Measurements from ENCODE around the gene RPS19BP1. TPM values are rescaled to one million over a fixed set of nuclear protein-coding genes. Genes with fewer than 3 reads are reported as not detected.

Gene RPS19BP1
- total RNA-seq, 1 experiment from 2014 or later = 102 TPM

DNA sequence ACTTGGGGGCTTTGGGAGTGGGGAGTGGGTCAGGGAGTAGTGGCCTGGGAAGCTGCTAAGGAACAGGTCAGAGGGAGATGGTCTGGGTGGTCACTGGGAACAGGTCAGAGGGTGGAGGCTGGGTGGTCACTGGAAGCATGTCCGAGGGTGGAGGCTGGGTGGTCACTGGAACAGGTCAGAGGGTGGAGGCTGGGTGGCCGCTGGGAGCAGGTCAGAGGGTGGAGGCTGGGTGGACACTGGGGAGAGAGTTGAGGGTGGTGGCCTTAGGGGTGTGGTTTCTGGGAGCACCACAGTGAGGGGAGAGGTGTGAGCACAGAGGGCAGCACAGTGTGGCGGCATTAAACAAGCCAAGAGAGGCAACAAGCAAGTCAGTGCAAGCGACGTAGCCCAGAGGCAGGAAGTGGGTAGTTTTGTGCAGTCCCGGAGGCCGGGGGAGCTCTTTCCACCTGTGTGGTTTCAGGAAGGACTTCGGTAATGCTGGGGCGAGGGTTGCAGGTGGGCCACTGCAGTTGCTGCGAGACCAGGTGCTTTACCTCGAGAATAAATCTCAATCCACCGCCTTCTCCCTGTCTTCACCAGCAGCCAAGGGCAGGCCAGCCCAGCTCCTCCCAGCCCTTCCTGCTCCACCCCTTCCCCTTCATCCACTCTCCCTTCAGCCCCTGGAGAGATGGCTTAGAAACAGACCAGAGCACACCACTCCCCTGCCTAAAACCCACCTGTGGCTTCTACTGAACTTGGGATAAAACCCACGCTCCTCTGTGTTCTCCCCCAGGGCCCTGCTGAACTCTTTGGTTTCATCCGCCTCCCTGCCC is 34.8 kb upstream of the RPS19BP1 start (continued):
- TF ChIP-seq, protein P1, sequence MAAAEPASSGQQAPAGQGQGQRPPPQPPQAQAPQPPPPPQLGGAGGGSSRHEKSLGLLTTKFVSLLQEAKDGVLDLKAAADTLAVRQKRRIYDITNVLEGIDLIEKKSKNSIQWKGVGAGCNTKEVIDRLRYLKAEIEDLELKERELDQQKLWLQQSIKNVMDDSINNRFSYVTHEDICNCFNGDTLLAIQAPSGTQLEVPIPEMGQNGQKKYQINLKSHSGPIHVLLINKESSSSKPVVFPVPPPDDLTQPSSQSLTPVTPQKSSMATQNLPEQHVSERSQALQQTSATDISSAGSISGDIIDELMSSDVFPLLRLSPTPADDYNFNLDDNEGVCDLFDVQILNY (CRISPR knock-in tag; IDR thresholded peaks at IDR 0.05) = no peak
- TF ChIP-seq OVOL2 (CRISPR knock-in tag; IDR thresholded peaks at IDR 0.05; ENCODE audit: borderline replicate concordance) (no peak), ZNF121 (CRISPR knock-in tag; IDR thresholded peaks at IDR 0.05) (no peak), PRRX2 (CRISPR knock-in tag; IDR thresholded peaks at IDR 0.05) (no peak), ESRRA (CRISPR knock-in tag; IDR thresholded peaks at IDR 0.05; ENCODE audit: borderline replicate concordance) (no peak), TEAD4 (CRISPR knock-in tag; IDR thresholded peaks at IDR 0.05) (no peak)
- TF ChIP-seq, protein P2, sequence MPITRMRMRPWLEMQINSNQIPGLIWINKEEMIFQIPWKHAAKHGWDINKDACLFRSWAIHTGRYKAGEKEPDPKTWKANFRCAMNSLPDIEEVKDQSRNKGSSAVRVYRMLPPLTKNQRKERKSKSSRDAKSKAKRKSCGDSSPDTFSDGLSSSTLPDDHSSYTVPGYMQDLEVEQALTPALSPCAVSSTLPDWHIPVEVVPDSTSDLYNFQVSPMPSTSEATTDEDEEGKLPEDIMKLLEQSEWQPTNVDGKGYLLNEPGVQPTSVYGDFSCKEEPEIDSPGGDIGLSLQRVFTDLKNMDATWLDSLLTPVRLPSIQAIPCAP (CRISPR knock-in tag; IDR thresholded peaks at IDR 0.05) = no peak
- TF ChIP-seq, protein P3, sequence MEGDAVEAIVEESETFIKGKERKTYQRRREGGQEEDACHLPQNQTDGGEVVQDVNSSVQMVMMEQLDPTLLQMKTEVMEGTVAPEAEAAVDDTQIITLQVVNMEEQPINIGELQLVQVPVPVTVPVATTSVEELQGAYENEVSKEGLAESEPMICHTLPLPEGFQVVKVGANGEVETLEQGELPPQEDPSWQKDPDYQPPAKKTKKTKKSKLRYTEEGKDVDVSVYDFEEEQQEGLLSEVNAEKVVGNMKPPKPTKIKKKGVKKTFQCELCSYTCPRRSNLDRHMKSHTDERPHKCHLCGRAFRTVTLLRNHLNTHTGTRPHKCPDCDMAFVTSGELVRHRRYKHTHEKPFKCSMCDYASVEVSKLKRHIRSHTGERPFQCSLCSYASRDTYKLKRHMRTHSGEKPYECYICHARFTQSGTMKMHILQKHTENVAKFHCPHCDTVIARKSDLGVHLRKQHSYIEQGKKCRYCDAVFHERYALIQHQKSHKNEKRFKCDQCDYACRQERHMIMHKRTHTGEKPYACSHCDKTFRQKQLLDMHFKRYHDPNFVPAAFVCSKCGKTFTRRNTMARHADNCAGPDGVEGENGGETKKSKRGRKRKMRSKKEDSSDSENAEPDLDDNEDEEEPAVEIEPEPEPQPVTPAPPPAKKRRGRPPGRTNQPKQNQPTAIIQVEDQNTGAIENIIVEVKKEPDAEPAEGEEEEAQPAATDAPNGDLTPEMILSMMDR (IDR thresholded peaks at IDR 0.05) = no peak

DNA sequence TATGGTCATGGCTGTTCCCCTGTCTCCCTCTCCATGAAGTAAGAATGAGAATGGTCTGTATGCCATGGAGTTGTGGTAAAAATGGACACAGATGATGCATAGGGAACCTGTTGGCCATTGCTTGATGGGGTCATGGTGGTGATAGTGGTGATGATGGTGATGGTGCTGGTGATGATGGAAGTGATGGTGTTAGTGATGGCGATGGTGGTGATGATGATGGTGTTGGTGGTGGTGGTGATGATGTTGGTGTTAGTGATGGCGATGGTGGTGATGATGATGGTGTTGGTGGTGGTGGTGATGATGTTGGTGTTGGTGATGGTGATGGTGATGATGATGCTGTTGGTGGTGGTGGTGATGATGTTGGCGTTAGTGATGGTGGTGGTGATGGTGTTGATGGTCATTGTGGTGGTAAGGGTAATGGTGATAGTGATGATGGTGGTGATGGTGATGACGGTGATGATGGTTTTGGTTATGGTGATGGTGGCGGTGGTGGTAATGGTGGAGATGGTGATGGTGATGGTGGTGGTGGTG is 32.9 kb upstream of the RPS19BP1 start:
- Mint-ChIP-seq H3K4me3 (no peak overlapping the region), H3K4me1 (peaks cover 4% of the 10 kb centered on the region; the same call in 1 of the 2 replicates), H3K36me3 (no peaks in the 10 kb centered on the region), H3K27me3 (ENCODE audit: low read depth) (peaks cover 6% of the 10 kb centered on the region), H3K27ac (no peak overlapping the region), H3K9me3 (peaks cover 10% of the 10 kb centered on the region)
- CTCF ChIA-PET = no interaction called here
- ATAC-seq = no peak
- POLR2A ChIA-PET = no interaction called here
- DNase-seq (ENCODE audit: low spot score) = no peak
- no peak for TF ChIP-seq OVOL2 (CRISPR knock-in tag; IDR thresholded peaks at IDR 0.05; ENCODE audit: borderline replicate concordance)
- TF ChIP-seq, protein P4, sequence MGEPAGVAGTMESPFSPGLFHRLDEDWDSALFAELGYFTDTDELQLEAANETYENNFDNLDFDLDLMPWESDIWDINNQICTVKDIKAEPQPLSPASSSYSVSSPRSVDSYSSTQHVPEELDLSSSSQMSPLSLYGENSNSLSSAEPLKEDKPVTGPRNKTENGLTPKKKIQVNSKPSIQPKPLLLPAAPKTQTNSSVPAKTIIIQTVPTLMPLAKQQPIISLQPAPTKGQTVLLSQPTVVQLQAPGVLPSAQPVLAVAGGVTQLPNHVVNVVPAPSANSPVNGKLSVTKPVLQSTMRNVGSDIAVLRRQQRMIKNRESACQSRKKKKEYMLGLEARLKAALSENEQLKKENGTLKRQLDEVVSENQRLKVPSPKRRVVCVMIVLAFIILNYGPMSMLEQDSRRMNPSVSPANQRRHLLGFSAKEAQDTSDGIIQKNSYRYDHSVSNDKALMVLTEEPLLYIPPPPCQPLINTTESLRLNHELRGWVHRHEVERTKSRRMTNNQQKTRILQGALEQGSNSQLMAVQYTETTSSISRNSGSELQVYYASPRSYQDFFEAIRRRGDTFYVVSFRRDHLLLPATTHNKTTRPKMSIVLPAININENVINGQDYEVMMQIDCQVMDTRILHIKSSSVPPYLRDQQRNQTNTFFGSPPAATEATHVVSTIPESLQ (CRISPR knock-in tag; IDR thresholded peaks at IDR 0.05) = no peak
- TF ChIP-seq, protein P5, sequence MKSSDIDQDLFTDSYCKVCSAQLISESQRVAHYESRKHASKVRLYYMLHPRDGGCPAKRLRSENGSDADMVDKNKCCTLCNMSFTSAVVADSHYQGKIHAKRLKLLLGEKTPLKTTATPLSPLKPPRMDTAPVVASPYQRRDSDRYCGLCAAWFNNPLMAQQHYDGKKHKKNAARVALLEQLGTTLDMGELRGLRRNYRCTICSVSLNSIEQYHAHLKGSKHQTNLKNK (CRISPR knock-in tag; IDR thresholded peaks at IDR 0.05) = no peak
- no peak for TF ChIP-seq ATF1 (CRISPR knock-in tag; IDR thresholded peaks at IDR 0.05)
- no peak for TF ChIP-seq SOX15 (CRISPR knock-in tag; IDR thresholded peaks at IDR 0.05)
- no peak for TF ChIP-seq ZBTB21 (CRISPR knock-in tag; IDR thresholded peaks at IDR 0.05; ENCODE audit: borderline replicate concordance)
- no peak for TF ChIP-seq KAT7 (CRISPR knock-in tag; IDR thresholded peaks at IDR 0.05; ENCODE audit: borderline replicate concordance)
- no peak for TF ChIP-seq NR3C1 (CRISPR knock-in tag; conservative IDR thresholded peaks at IDR 0.05; ENCODE audit: low read depth)
- TF ChIP-seq, protein P6, sequence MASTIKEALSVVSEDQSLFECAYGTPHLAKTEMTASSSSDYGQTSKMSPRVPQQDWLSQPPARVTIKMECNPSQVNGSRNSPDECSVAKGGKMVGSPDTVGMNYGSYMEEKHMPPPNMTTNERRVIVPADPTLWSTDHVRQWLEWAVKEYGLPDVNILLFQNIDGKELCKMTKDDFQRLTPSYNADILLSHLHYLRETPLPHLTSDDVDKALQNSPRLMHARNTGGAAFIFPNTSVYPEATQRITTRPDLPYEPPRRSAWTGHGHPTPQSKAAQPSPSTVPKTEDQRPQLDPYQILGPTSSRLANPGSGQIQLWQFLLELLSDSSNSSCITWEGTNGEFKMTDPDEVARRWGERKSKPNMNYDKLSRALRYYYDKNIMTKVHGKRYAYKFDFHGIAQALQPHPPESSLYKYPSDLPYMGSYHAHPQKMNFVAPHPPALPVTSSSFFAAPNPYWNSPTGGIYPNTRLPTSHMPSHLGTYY (CRISPR knock-in tag; IDR thresholded peaks at IDR 0.05) = no peak
- no peak for TF ChIP-seq EMX1 (CRISPR knock-in tag; IDR thresholded peaks at IDR 0.05)
- TF ChIP-seq, protein P7, sequence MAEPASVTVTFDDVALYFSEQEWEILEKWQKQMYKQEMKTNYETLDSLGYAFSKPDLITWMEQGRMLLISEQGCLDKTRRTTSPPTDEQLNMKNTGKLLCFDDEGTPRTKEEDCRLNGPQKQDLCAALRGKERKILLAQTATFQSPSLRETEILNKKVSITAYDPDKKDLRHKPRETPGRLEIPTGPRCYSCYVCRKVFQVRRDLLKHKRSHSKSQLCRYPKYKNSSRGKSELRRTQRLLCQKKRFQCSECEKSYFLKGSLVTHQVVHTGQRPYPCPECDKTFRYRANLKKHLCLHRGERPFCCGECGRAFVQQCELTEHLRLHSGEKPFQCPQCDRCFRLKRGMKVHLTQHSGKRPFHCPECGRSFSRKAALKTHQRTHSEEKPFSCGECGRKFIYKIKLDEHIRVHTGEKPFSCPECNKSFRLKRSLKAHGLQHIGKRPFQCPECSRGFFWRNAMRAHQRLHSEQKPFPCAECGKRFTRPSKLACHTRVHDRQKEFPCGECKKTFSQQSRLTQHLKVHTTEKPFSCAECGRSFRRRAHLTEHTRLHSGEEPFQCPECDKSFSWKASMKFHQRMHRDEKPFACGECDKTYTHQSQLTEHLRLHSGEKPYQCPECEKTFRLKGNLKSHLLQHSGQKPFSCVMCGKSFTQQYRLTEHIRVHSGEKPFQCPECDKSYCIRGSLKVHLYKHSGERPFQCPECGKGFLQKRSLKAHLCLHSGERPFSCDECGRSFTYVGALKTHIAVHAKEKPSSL (CRISPR knock-in tag; conservative IDR thresholded peaks at IDR 0.05) = no peak
- TF ChIP-seq JAZF1 (CRISPR knock-in tag; IDR thresholded peaks at IDR 0.05) = no peak
- no peak for TF ChIP-seq GABPB1 (CRISPR knock-in tag; IDR thresholded peaks at IDR 0.05)
- TF ChIP-seq, protein P8, sequence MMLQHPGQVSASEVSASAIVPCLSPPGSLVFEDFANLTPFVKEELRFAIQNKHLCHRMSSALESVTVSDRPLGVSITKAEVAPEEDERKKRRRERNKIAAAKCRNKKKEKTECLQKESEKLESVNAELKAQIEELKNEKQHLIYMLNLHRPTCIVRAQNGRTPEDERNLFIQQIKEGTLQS (CRISPR knock-in tag; conservative IDR thresholded peaks at IDR 0.05) = no peak

Data from WTC11 (cell line).